ENCODE data around the gene ACVR2A. TPM values are rescaled to one million over a fixed set of nuclear protein-coding genes. Genes with fewer than 3 reads are reported as not detected.

Gene ACVR2A
- total RNA-seq, 1 donor from 2014 or later: 3.9 TPM

GRCh38 chr2:147869934-147870333 lies 25.1 kb downstream of the ACVR2A start:
- intact Hi-C loops (cut with DNase I): no loop called here
- no peak overlapping the region for H3K4me3 ChIP-seq
- no peaks in the 10 kb centered on the region for H3K36me3 ChIP-seq
- no peaks in the 10 kb centered on the region for H3K4me1 ChIP-seq
- no peaks in the 10 kb centered on the region for H3K9me3 ChIP-seq
- DNase-seq (ENCODE audit: low spot score in 2 of 2): no peak
- H3K27me3 ChIP-seq: no peaks in the 10 kb centered on the region
- TF ChIP-seq CTCF (IDR thresholded peaks at IDR 0.05): no peak
- H3K27ac ChIP-seq: no peak overlapping the region

- intact Hi-C loops (cut with DNase I): no loop called here
- Histone ChIP-seq H3K27ac (no peak overlapping the region), H3K4me1 (peaks cover 0 to 3% of the 10 kb centered on the region in 2 donors), H3K9me3 (no peaks in the 10 kb centered on the region), H3K36me3 (no peaks in the 10 kb centered on the region), H3K4me3 (no peak overlapping the region), H3K27me3 (no peaks in the 10 kb centered on the region)
- TF ChIP-seq CTCF (IDR thresholded peaks at IDR 0.05): no peak
- no peak for DNase-seq (ENCODE audit: low spot score in 2 of 2)
Observed at GRCh38 chr2:147872967-147873366, 28.1 kb downstream of the ACVR2A start.

GRCh38 chr2:147873859-147874483 lies 29.1 kb downstream of the ACVR2A start:
- DNase-seq (ENCODE audit: low spot score in 2 of 2): no peak
- intact Hi-C loops (cut with DNase I): no loop called here
- TF ChIP-seq CTCF (IDR thresholded peaks at IDR 0.05): no peak
- Histone ChIP-seq H3K27me3 (no peaks in the 10 kb centered on the region), H3K27ac (no peak overlapping the region), H3K36me3 (no peaks in the 10 kb centered on the region), H3K4me1 (peaks cover 0 to 3% of the 10 kb centered on the region in 2 donors), H3K4me3 (no peak overlapping the region), H3K9me3 (no peaks in the 10 kb centered on the region)

- no peaks in the 10 kb centered on the region for H3K36me3 ChIP-seq
- TF ChIP-seq CTCF (IDR thresholded peaks at IDR 0.05): no peak
- H3K9me3 ChIP-seq: no peaks in the 10 kb centered on the region
- H3K4me3 ChIP-seq: no peak overlapping the region
- peaks cover 0 to 3% of the 10 kb centered on the region in 2 donors for H3K4me1 ChIP-seq
- no peak for DNase-seq (ENCODE audit: low spot score in 2 of 2)
- H3K27me3 ChIP-seq: no peaks in the 10 kb centered on the region
- intact Hi-C loops (cut with DNase I): no loop called here
- H3K27ac ChIP-seq: no peak overlapping the region
Observed at GRCh38 chr2:147879846-147880245, 35.0 kb downstream of the ACVR2A start.

- no peak for DNase-seq (ENCODE audit: low spot score in 2 of 2)
- no peak for TF ChIP-seq CTCF (IDR thresholded peaks at IDR 0.05)
- H3K4me1 ChIP-seq: no peaks in the 10 kb centered on the region
Observed at GRCh38 chr2:147882631-147883030, 37.8 kb downstream of the ACVR2A start.

GRCh38 chr2:147884830-147885229 lies 40.0 kb downstream of the ACVR2A start:
- H3K36me3 ChIP-seq: no peaks in the 10 kb centered on the region
- TF ChIP-seq CTCF (IDR thresholded peaks at IDR 0.05): no peak
- no peaks in the 10 kb centered on the region for H3K9me3 ChIP-seq
- no peaks in the 10 kb centered on the region for H3K27me3 ChIP-seq
- H3K4me3 ChIP-seq: no peak overlapping the region
- intact Hi-C loops (cut with DNase I): no loop called here
- DNase-seq (ENCODE audit: low spot score in 2 of 2): no peak
- no peak overlapping the region for H3K27ac ChIP-seq
- no peaks in the 10 kb centered on the region for H3K4me1 ChIP-seq

More at GRCh38 chr2:147882631-147883030, 37.8 kb downstream of the ACVR2A start:
- Histone ChIP-seq H3K27ac (no peak overlapping the region), H3K9me3 (no peaks in the 10 kb centered on the region), H3K4me3 (no peak overlapping the region), H3K36me3 (no peaks in the 10 kb centered on the region), H3K27me3 (no peaks in the 10 kb centered on the region)
- intact Hi-C loops (cut with DNase I): no loop called here

Data from ascending aorta (tissue), 2 donors.